SK-N-SH (cell line): ENCODE data around the gene RHBG. TPM values are rescaled to one million over a fixed set of nuclear protein-coding genes. Genes with fewer than 3 reads are reported as not detected.

Experiments used
- CTCF ChIA-PET: fragments of 300-600, 350-600 bp; formaldehyde crosslinking; extraction: SDS; loops from one replicate; lab custom pipeline; 2021; lab: Yijun Ruan, JAX
- POLR2A ChIA-PET: fragments of 350-600 bp; sonication (Branson Sonifier 250); formaldehyde crosslinking; extraction: SDS; loops from one replicate; lab custom pipeline; 2020; ENCODE audit warnings: antibody characterized with exemption, inconsistent platforms; lab: Yijun Ruan, JAX
- DNase-seq: peaks from one replicate; pipeline ENCODE4 v3.0.0; 2012
- H2AFZ ChIP-seq: fragments of 200-600 bp; sonication (generic); 2 replicates; pipeline ENCODE4 v1.8.1; 2016; ENCODE audit warnings: antibody characterized with exemption, mild to moderate bottlenecking, low read depth
- H3F3A ChIP-seq: fragments of 200-600 bp; sonication (generic); replicated peaks from 2 replicates; pipeline ENCODE3; 2016; ENCODE audit warnings: antibody characterized with exemption, mild to moderate bottlenecking; ENCODE audit not compliant: insufficient read depth
- H3K27ac ChIP-seq, 2 experiments: fragments of 200-500 bp in 1 of 2; fragments of 200-600 bp in 1 of 2; sonication (Bioruptor generic) in 1 of 2; sonication (generic), shearing (Covaris generic) in 1 of 2; 2 replicates each; pipeline versions ENCODE4 v1.5.1 to v1.6.1; 2014 to 2016; ENCODE audit warnings: low read depth in 2 of 2, inconsistent platforms in 1 of 2, low read length in 1 of 2, mild to moderate bottlenecking in 1 of 2, mixed read lengths in 1 of 2
- H3K27me3 ChIP-seq: fragments of 200-600 bp; sonication (generic), shearing (Covaris generic); 2 replicates; pipeline ENCODE4 v1.6.1; 2016; ENCODE audit warnings: mixed run types; ENCODE audit not compliant: insufficient read depth
- H3K36me3 ChIP-seq, 2 experiments: fragments of 200-500 bp in 1 of 2; fragments of 200-600 bp in 1 of 2; sonication (Bioruptor generic) in 1 of 2; sonication (generic) in 1 of 2; replicated peaks in 1 of 2; 2 replicates each; pipeline versions ENCODE3 to v1.5.1; 2014 to 2016; ENCODE audit warnings: low read length in 1 of 2, mild to moderate bottlenecking in 1 of 2; ENCODE audit not compliant: insufficient read depth in 2 of 2, control insufficient read depth in 1 of 2
- H3K4me1 ChIP-seq, 2 experiments: fragments of 200-500 bp in 1 of 2; fragments of 200-600 bp in 1 of 2; sonication (Bioruptor generic) in 1 of 2; sonication (generic), shearing (Covaris generic) in 1 of 2; 2 replicates each; pipeline versions ENCODE4 v1.5.1 to v1.6.1; 2014 to 2016; ENCODE audit warnings: low read depth in 1 of 2, low read length in 1 of 2, mixed run types in 1 of 2; ENCODE audit not compliant: insufficient read depth in 2 of 2, control insufficient read depth in 1 of 2
- H3K4me2 ChIP-seq: fragments of 200-600 bp; sonication (generic), shearing (Covaris generic); 2 replicates; pipeline ENCODE4 v1.6.1; 2017; ENCODE audit warnings: mixed run types
- H3K4me3 ChIP-seq, 2 experiments: fragments of 200-500 bp in 1 of 2; fragments of 200-600 bp in 1 of 2; sonication (Bioruptor generic) in 1 of 2; sonication (generic), shearing (Covaris generic) in 1 of 2; 2 replicates each; pipeline versions ENCODE4 v1.5.1 to v1.8.1; 2014 to 2016; ENCODE audit warnings: low read depth in 2 of 2, inconsistent platforms in 1 of 2, low read length in 1 of 2, mild to moderate bottlenecking in 1 of 2, mixed read lengths in 1 of 2, moderate library complexity in 1 of 2
- H3K79me2 ChIP-seq: fragments of 200-600 bp; sonication (generic); 2 replicates; pipeline ENCODE4 v1.8.1; 2017; ENCODE audit warnings: mild to moderate bottlenecking; ENCODE audit not compliant: insufficient read depth
- H3K9ac ChIP-seq: fragments of 200-600 bp; sonication (generic); 2 replicates; pipeline ENCODE4 v1.6.1; 2017; ENCODE audit warnings: mixed run types
- H3K9me2 ChIP-seq: fragments of 200-600 bp; sonication (generic); 2 replicates; pipeline ENCODE4 v1.6.1; 2017; ENCODE audit warnings: mixed run types
- H3K9me3 ChIP-seq: fragments of 200-600 bp; sonication (generic); 2 replicates; pipeline ENCODE4 v1.6.1; 2017; ENCODE audit warnings: mixed run types, mild to moderate bottlenecking, moderate library complexity
- H4K20me1 ChIP-seq: fragments of 200-600 bp; sonication (generic); 2 replicates; pipeline ENCODE4 v1.6.1; 2017; ENCODE audit warnings: mild to moderate bottlenecking, mixed run types; ENCODE audit not compliant: insufficient read depth
- EP300 ChIP-seq, 2 experiments: IDR thresholded peaks; 2 replicates each; pipeline versions ENCODE4 v1.4.0 to v1.6.1; 2012; ENCODE audit warnings: borderline replicate concordance in 1 of 2, low read depth in 1 of 2, low read length in 1 of 2
- EZH2phosphoT487 ChIP-seq: fragments of 200-600 bp; sonication (generic); IDR thresholded peaks from 2 replicates; pipeline ENCODE4 v1.6.1; 2017; ENCODE audit warnings: low read depth, mixed run types, mild to moderate bottlenecking, antibody characterized with exemption, moderate library complexity, borderline replicate concordance
- GABPA ChIP-seq: IDR thresholded peaks from 2 replicates; pipeline ENCODE4 v1.4.0; 2012; ENCODE audit warnings: low read depth, mild to moderate bottlenecking
- GATA2 ChIP-seq: sonication (generic); formaldehyde crosslinking; IDR thresholded peaks from 2 replicates; pipeline ENCODE4 v1.5.0; 2020; ENCODE audit warnings: mild to moderate bottlenecking, missing genetic modification reagents
- JUND ChIP-seq: IDR thresholded peaks from 2 replicates; pipeline ENCODE4 v1.4.0; 2012
- MEF2A ChIP-seq: IDR thresholded peaks from 2 replicates; pipeline ENCODE4 v1.4.0; 2012; ENCODE audit warnings: low read depth, borderline replicate concordance
- MXI1 ChIP-seq: IDR thresholded peaks from 2 replicates; pipeline ENCODE4 v1.6.1; 2012; ENCODE audit warnings: mild to moderate bottlenecking, low read depth, low read length, improper control_type of control experiment
- NRF1 ChIP-seq: IDR thresholded peaks from 2 replicates; pipeline ENCODE4 v1.6.1; 2012; ENCODE audit warnings: low read depth, mild to moderate bottlenecking, low read length
- RAD21 ChIP-seq: IDR thresholded peaks from 2 replicates; pipeline ENCODE4 v1.6.1; 2012; ENCODE audit warnings: mild to moderate bottlenecking, low read length
- RCOR1 ChIP-seq: fragments of 150-350 bp; IDR thresholded peaks from 2 replicates; pipeline ENCODE4 v1.6.1; 2017; ENCODE audit warnings: antibody characterized with exemption, low read length
- SIN3A ChIP-seq: IDR thresholded peaks from 2 replicates; pipeline ENCODE4 v1.6.1; 2012; ENCODE audit warnings: low read depth, mild to moderate bottlenecking, low read length, moderate library complexity, borderline replicate concordance
- TAF1 ChIP-seq: IDR thresholded peaks from 2 replicates; pipeline ENCODE4 v1.6.1; 2012; ENCODE audit warnings: low read depth, mild to moderate bottlenecking, low read length, moderate library complexity, borderline replicate concordance
- TEAD4 ChIP-seq: IDR thresholded peaks from 2 replicates; pipeline ENCODE4 v1.4.0; 2012; ENCODE audit warnings: mild to moderate bottlenecking, borderline replicate concordance; ENCODE audit not compliant: insufficient read depth
- YY1 ChIP-seq: IDR thresholded peaks from 2 replicates; pipeline ENCODE4 v1.4.0; 2012; ENCODE audit warnings: low read depth, mild to moderate bottlenecking
- WGBS: methylation state at CpG from one replicate; pipeline ENCODE4 v1.1.6; 2017; ENCODE audit warnings: low lambda C conversion rate; 5-methylcytosine and 5-hydroxymethylcytosine counted together
- polyA plus RNA-seq, 3 experiments: library from polyadenylated mRNA; depleted of rRNA; stranded (reverse); fragments of >200 nt; gene quantifications; 2 replicates each; pipeline ENCODE4 v1.2.3, GENCODE V29; 2012
- TF ChIP-seq, protein P1 (sequence below): fragments of 150-350 bp; IDR thresholded peaks from 2 replicates; pipeline ENCODE4 v1.6.1; 2016; ENCODE audit warnings: mild to moderate bottlenecking, low read depth, low read length
- TF ChIP-seq, protein P2 (sequence below): fragments of 150-350 bp; IDR thresholded peaks from 2 replicates; pipeline ENCODE4 v1.6.1; 2017; ENCODE audit warnings: antibody characterized with exemption, low read length, low read depth, borderline replicate concordance
- TF ChIP-seq, protein P3 (sequence below): IDR thresholded peaks from 2 replicates; pipeline ENCODE4; 2012
- TF ChIP-seq, protein P4 (sequence below): IDR thresholded peaks from 2 replicates; pipeline ENCODE4 v1.4.0; 2012; ENCODE audit warnings: low read depth
- TF ChIP-seq, protein P5 (sequence below): IDR thresholded peaks from 2 replicates; pipeline ENCODE4 v1.4.0; 2012; ENCODE audit warnings: low read depth, borderline replicate concordance
- TF ChIP-seq, protein P6 (sequence below): fragments of 200-600 bp; sonication (generic); IDR thresholded peaks from 2 replicates; pipeline ENCODE4 v1.6.1; 2017; ENCODE audit warnings: antibody characterized with exemption, mild to moderate bottlenecking, moderate library complexity

The RHBG gene
- polyA plus RNA-seq, 1 of the 3 experiments (the other 2 are of a cell fraction): 0.18 TPM

DNA sequence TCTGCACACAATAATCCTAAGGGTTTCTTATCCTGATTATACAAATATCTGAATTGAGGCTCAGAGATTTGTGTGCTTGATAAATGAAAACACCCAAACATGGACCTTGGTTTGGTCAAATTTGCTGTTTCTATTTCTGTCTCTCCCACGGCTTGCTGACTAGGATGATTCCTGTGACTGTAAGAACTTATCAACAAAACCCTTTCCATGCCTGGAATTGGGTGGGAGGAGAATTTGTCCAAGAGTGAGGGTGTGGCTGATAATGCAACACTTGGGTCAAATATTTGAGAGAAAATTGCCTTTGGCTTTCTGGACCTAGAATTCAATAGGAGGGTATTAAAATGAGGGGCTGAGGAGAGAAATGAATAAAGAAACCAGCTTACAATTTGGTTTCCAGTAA lies 48.0 kb downstream of the RHBG start:
- Histone ChIP-seq H3K27me3 (peaks cover 23% of the 10 kb centered on the region), H3K79me2 (no peaks in the 10 kb centered on the region), H3F3A (no peaks in the 10 kb centered on the region), H2AFZ (no peak overlapping the region), H3K36me3 (no peaks in the 10 kb centered on the region), H3K9ac (no peak overlapping the region), H3K9me3 (no peaks in the 10 kb centered on the region), H3K4me1 (peaks cover 11 to 24% of the 10 kb centered on the region in 2 experiments; a peak in 3 of 4 replicates), H4K20me1 (no peaks in the 10 kb centered on the region), H3K4me2 (no peak overlapping the region), H3K4me3 (no peak overlapping the region), H3K9me2 (no peaks in the 10 kb centered on the region), H3K27ac (no peak overlapping the region)
- DNase-seq: no peak
- POLR2A ChIA-PET: no interaction called here
- CTCF ChIA-PET: interaction anchor here (3.7 to 29.5 kb wide), 3 partner anchors 16 to 33 kb away, joined by 25 to 412 read pairs (median 46); no protein-coding TSS in a partner anchor
- WGBS: 44% methylated on average over 1 of the region's 1 CpG
- TF ChIP-seq, protein P1, sequence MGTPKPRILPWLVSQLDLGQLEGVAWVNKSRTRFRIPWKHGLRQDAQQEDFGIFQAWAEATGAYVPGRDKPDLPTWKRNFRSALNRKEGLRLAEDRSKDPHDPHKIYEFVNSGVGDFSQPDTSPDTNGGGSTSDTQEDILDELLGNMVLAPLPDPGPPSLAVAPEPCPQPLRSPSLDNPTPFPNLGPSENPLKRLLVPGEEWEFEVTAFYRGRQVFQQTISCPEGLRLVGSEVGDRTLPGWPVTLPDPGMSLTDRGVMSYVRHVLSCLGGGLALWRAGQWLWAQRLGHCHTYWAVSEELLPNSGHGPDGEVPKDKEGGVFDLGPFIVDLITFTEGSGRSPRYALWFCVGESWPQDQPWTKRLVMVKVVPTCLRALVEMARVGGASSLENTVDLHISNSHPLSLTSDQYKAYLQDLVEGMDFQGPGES: no peak
- TF ChIP-seq YY1 (no peak), TAF1 (no peak), GABPA (no peak), EZH2phosphoT487 (no peak), SIN3A (no peak), JUND (no peak), RCOR1 (no peak), RAD21 (no peak), MXI1 (no peak), GATA2 (no peak), EP300 (IDR thresholded peaks at IDR 0.05; ENCODE audit: borderline replicate concordance in 1 of 2, low read depth in 1 of 2, low read length in 1 of 2) (no peak), NRF1 (no peak), TEAD4 (no peak), MEF2A (no peak)
- TF ChIP-seq, protein P2, sequence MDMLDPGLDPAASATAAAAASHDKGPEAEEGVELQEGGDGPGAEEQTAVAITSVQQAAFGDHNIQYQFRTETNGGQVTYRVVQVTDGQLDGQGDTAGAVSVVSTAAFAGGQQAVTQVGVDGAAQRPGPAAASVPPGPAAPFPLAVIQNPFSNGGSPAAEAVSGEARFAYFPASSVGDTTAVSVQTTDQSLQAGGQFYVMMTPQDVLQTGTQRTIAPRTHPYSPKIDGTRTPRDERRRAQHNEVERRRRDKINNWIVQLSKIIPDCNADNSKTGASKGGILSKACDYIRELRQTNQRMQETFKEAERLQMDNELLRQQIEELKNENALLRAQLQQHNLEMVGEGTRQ: no peak
- TF ChIP-seq, protein P3, sequence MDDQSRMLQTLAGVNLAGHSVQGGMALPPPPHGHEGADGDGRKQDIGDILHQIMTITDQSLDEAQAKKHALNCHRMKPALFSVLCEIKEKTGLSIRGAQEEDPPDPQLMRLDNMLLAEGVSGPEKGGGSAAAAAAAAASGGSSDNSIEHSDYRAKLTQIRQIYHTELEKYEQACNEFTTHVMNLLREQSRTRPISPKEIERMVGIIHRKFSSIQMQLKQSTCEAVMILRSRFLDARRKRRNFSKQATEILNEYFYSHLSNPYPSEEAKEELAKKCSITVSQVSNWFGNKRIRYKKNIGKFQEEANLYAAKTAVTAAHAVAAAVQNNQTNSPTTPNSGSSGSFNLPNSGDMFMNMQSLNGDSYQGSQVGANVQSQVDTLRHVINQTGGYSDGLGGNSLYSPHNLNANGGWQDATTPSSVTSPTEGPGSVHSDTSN: no peak
- TF ChIP-seq, protein P4, sequence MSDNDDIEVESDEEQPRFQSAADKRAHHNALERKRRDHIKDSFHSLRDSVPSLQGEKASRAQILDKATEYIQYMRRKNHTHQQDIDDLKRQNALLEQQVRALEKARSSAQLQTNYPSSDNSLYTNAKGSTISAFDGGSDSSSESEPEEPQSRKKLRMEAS: no peak
- TF ChIP-seq, protein P5, sequence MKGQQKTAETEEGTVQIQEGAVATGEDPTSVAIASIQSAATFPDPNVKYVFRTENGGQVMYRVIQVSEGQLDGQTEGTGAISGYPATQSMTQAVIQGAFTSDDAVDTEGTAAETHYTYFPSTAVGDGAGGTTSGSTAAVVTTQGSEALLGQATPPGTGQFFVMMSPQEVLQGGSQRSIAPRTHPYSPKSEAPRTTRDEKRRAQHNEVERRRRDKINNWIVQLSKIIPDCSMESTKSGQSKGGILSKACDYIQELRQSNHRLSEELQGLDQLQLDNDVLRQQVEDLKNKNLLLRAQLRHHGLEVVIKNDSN: no peak
- TF ChIP-seq, protein P6, sequence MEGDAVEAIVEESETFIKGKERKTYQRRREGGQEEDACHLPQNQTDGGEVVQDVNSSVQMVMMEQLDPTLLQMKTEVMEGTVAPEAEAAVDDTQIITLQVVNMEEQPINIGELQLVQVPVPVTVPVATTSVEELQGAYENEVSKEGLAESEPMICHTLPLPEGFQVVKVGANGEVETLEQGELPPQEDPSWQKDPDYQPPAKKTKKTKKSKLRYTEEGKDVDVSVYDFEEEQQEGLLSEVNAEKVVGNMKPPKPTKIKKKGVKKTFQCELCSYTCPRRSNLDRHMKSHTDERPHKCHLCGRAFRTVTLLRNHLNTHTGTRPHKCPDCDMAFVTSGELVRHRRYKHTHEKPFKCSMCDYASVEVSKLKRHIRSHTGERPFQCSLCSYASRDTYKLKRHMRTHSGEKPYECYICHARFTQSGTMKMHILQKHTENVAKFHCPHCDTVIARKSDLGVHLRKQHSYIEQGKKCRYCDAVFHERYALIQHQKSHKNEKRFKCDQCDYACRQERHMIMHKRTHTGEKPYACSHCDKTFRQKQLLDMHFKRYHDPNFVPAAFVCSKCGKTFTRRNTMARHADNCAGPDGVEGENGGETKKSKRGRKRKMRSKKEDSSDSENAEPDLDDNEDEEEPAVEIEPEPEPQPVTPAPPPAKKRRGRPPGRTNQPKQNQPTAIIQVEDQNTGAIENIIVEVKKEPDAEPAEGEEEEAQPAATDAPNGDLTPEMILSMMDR: no peak
- TF ChIP-seq, all 33 proteins: peak for 0
